Measurements from ENCODE around the gene DMD. TPM values are rescaled to one million over a fixed set of nuclear protein-coding genes. Genes with fewer than 3 reads are reported as not detected.

Gene DMD
- total and polyA plus RNA-seq, 2 donors (not counting 1 experiment from before 2014, with no cell fraction given): 2.0 to 51.8 TPM

DNA sequence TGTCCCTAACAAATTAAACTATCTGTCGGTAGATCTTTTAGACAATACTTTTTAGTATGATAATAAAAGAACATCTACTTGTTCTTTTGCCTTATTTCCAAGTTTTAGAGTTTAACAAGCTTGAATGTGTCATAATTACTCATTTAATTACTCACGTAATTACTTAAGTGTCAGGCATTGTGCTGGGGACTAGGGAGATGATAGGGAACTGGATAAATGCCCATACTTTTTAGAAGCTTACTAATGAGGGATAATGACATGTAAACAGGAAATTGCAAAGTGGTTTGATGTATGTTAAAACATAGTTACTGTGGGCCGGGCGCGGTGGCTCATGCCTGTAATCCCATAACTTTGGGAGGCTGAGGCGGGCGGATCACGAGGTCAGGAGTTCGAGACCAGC is 158.3 kb downstream of the DMD start:
- CTCF ChIA-PET: no interaction called here

GRCh38 chrX:33045882-33046281 is 165.5 kb downstream of the DMD start:
- H3K36me3 ChIP-seq (replicated peaks in 1 of 2; ENCODE audit: control extremely low read depth in 1 of 2, control insufficient read depth in 1 of 2, extremely low read depth in 1 of 2, insufficient read depth in 2 of 2, low read length in 1 of 2): no peaks in the 10 kb centered on the region
- no peaks in the 10 kb centered on the region for H3K27me3 ChIP-seq (replicated peaks in 1 of 4; ENCODE audit: control extremely low read depth in 1 of 4, control insufficient read depth in 3 of 4, insufficient read depth in 4 of 4, low read length in 3 of 4)
- no peak overlapping the region for H3K27ac ChIP-seq (ENCODE audit: low read length in 2 of 2)
- no peaks in the 10 kb centered on the region for H3K4me1 ChIP-seq (ENCODE audit: control insufficient read depth in 2 of 2, insufficient read depth in 2 of 2, low read length in 2 of 2)
- ChIA-PET POLR2A (no interaction called here), CTCF (no interaction called here)
- DNase-seq (no peak), ATAC-seq (ENCODE audit: low read depth) (no peak)
- TF ChIP-seq EZH2 (IDR thresholded peaks at IDR 0.05; ENCODE audit: borderline replicate concordance, insufficient read depth, low read depth, low read length, poor library complexity, severe bottlenecking): no peak
- TF ChIP-seq, protein P1, sequence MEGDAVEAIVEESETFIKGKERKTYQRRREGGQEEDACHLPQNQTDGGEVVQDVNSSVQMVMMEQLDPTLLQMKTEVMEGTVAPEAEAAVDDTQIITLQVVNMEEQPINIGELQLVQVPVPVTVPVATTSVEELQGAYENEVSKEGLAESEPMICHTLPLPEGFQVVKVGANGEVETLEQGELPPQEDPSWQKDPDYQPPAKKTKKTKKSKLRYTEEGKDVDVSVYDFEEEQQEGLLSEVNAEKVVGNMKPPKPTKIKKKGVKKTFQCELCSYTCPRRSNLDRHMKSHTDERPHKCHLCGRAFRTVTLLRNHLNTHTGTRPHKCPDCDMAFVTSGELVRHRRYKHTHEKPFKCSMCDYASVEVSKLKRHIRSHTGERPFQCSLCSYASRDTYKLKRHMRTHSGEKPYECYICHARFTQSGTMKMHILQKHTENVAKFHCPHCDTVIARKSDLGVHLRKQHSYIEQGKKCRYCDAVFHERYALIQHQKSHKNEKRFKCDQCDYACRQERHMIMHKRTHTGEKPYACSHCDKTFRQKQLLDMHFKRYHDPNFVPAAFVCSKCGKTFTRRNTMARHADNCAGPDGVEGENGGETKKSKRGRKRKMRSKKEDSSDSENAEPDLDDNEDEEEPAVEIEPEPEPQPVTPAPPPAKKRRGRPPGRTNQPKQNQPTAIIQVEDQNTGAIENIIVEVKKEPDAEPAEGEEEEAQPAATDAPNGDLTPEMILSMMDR (IDR thresholded peaks at IDR 0.05): no peak
- H3K4me3 ChIP-seq (ENCODE audit: control extremely low read depth in 1 of 5, extremely low read depth in 1 of 5, insufficient read depth in 1 of 5, low read depth in 2 of 5, low read length in 4 of 5): no peak overlapping the region
- H2AFZ ChIP-seq (ENCODE audit: insufficient read depth, low read depth, low read length, poor library complexity, severe bottlenecking): no peak overlapping the region
- no peaks in the 10 kb centered on the region for H4K20me1 ChIP-seq (ENCODE audit: control insufficient read depth, insufficient read depth, low read length, poor library complexity, severe bottlenecking)
- H3K4me3 Mint-ChIP-seq: no peak overlapping the region
- H3K27ac Mint-ChIP-seq: no peak overlapping the region
- H3K4me2 ChIP-seq (replicated peaks; ENCODE audit: low read depth, low read length, poor library complexity, severe bottlenecking): no peak overlapping the region
- no peaks in the 10 kb centered on the region for H3K4me1 Mint-ChIP-seq
- intact Hi-C loops (cut with micrococcal nuclease): no loop called here
- WGBS (ENCODE audit: insufficient coverage): 86% methylated on average over 1 of the region's 2 CpGs
- H3K27me3 Mint-ChIP-seq: no peaks in the 10 kb centered on the region
- no peaks in the 10 kb centered on the region for H3K9me3 ChIP-seq (ENCODE audit: control extremely low read depth in 1 of 3, control insufficient read depth in 2 of 3, insufficient read depth in 1 of 3, low read length in 2 of 3)
- no peaks in the 10 kb centered on the region for H3K79me2 ChIP-seq (ENCODE audit: control insufficient read depth, insufficient read depth, low read length)
- no peak overlapping the region for H3K9ac ChIP-seq (ENCODE audit: low read length)
- no peaks in the 10 kb centered on the region for H3K9me3 Mint-ChIP-seq (ENCODE audit: insufficient read depth)

More for the DNA sequence above, 158.3 kb downstream of the DMD start:
- Mint-ChIP-seq H3K9me3 (ENCODE audit: insufficient read depth) (no peaks in the 10 kb centered on the region), H3K4me3 (no peak overlapping the region), H3K4me1 (no peaks in the 10 kb centered on the region), H3K27me3 (no peaks in the 10 kb centered on the region), H3K27ac (no peak overlapping the region)
- ATAC-seq (ENCODE audit: low read depth) (no peak), DNase-seq (no peak)
- Histone ChIP-seq H3K27me3 (replicated peaks in 1 of 4; ENCODE audit: control extremely low read depth in 1 of 4, control insufficient read depth in 3 of 4, insufficient read depth in 4 of 4, low read length in 3 of 4) (no peaks in the 10 kb centered on the region), H3K36me3 (replicated peaks in 1 of 2; ENCODE audit: control extremely low read depth in 1 of 2, control insufficient read depth in 1 of 2, extremely low read depth in 1 of 2, insufficient read depth in 2 of 2, low read length in 1 of 2) (no peaks in the 10 kb centered on the region), H3K27ac (ENCODE audit: low read length in 2 of 2) (no peak overlapping the region), H3K4me2 (replicated peaks; ENCODE audit: low read depth, low read length, poor library complexity, severe bottlenecking) (no peak overlapping the region), H3K79me2 (ENCODE audit: control insufficient read depth, insufficient read depth, low read length) (no peaks in the 10 kb centered on the region), H3K9me3 (ENCODE audit: control extremely low read depth in 1 of 3, control insufficient read depth in 2 of 3, insufficient read depth in 1 of 3, low read length in 2 of 3) (no peaks in the 10 kb centered on the region), H2AFZ (ENCODE audit: insufficient read depth, low read depth, low read length, poor library complexity, severe bottlenecking) (no peak overlapping the region), H4K20me1 (ENCODE audit: control insufficient read depth, insufficient read depth, low read length, poor library complexity, severe bottlenecking) (no peaks in the 10 kb centered on the region), H3K4me1 (ENCODE audit: control insufficient read depth in 2 of 2, insufficient read depth in 2 of 2, low read length in 2 of 2) (no peaks in the 10 kb centered on the region), H3K4me3 (ENCODE audit: control extremely low read depth in 1 of 5, extremely low read depth in 1 of 5, insufficient read depth in 1 of 5, low read depth in 2 of 5, low read length in 4 of 5) (no peak overlapping the region), H3K9ac (ENCODE audit: low read length) (no peak overlapping the region)
- POLR2A ChIA-PET: no interaction called here
- TF ChIP-seq, protein P1 (IDR thresholded peaks at IDR 0.05): no peak
- TF ChIP-seq EZH2 (IDR thresholded peaks at IDR 0.05; ENCODE audit: borderline replicate concordance, insufficient read depth, low read depth, low read length, poor library complexity, severe bottlenecking): no peak
- intact Hi-C loops (cut with micrococcal nuclease): no loop called here
- WGBS (ENCODE audit: insufficient coverage): no CpG with 5 or more reads among the region's 9 CpGs
